SK-N-SH treated with all-trans-retinoic acid at 6 μM for 48 hours (cell line): Measurements from ENCODE around the gene EHHADH.

ENCODE experiments used
- ATAC-seq: fragments of 200-7000 bp; cut with Tn5 transposase; 3 replicates; pipeline ENCODE4 v1.9.1; 2020; ENCODE audit warnings: mild to moderate bottlenecking, moderate library complexity
- ARNTL ChIP-seq: fragments of 450-650 bp; formaldehyde crosslinking; IDR thresholded peaks from 2 replicates; pipeline ENCODE4 v1.5.0; 2020; ENCODE audit warnings: low read depth, mild to moderate bottlenecking, moderate library complexity, borderline replicate concordance
- BACH2 ChIP-seq: fragments of 250-450 bp; sonication (Bioruptor Pico); IDR thresholded peaks from 2 replicates; pipeline ENCODE4 v1.9.0; 2021; ENCODE audit warnings: mild to moderate bottlenecking, borderline replicate concordance
- CREB5 ChIP-seq: fragments of 250-450 bp; sonication (Bioruptor Pico); IDR thresholded peaks from 2 replicates; pipeline ENCODE4 v1.5.1; 2020; ENCODE audit warnings: low read depth, mild to moderate bottlenecking, moderate library complexity
- CSDC2 ChIP-seq: fragments of 250-450 bp; sonication (Bioruptor Pico); IDR thresholded peaks from 2 replicates; pipeline ENCODE4 v1.5.0; 2020; ENCODE audit warnings: mild to moderate bottlenecking, moderate library complexity
- CSRNP3 ChIP-seq: fragments of 250-450 bp; sonication (Bioruptor Pico); IDR thresholded peaks from 2 replicates; pipeline ENCODE4 v1.5.1; 2021; ENCODE audit warnings: mild to moderate bottlenecking, moderate library complexity
- ESRRG ChIP-seq: fragments of 250-450 bp; sonication (Bioruptor Pico); IDR thresholded peaks from 2 replicates; pipeline ENCODE4 v1.6.1; 2021; ENCODE audit warnings: mild to moderate bottlenecking
- GLIS3 ChIP-seq: fragments of 250-450 bp; sonication (Bioruptor Pico); IDR thresholded peaks from 2 replicates; pipeline ENCODE4 v1.5.0; 2020; ENCODE audit warnings: mild to moderate bottlenecking, moderate library complexity
- ISL1 ChIP-seq: fragments of 250-450 bp; sonication (Bioruptor Pico); IDR thresholded peaks from 2 replicates; pipeline ENCODE4 v2.1.2; 2022; ENCODE audit warnings: mild to moderate bottlenecking, moderate library complexity
- OSR1 ChIP-seq: fragments of 250-450 bp; sonication (Bioruptor Pico); IDR thresholded peaks from 2 replicates; pipeline ENCODE4 v1.8.0; 2022; ENCODE audit warnings: moderate library complexity, mild to moderate bottlenecking, inconsistent platforms
- PATZ1 ChIP-seq: fragments of 250-450 bp; sonication (Bioruptor Pico); IDR thresholded peaks from 2 replicates; pipeline ENCODE4 v1.8.0; 2020; ENCODE audit warnings: mild to moderate bottlenecking, moderate library complexity, borderline replicate concordance
- POU6F1 ChIP-seq: fragments of 250-450 bp; sonication (Bioruptor Pico); IDR thresholded peaks from 2 replicates; pipeline ENCODE4 v1.8.0; 2021; ENCODE audit warnings: low read depth, mild to moderate bottlenecking, moderate library complexity, borderline replicate concordance
- PPARA ChIP-seq: fragments of 250-450 bp; sonication (Bioruptor Pico); IDR thresholded peaks from 2 replicates; pipeline ENCODE4 v1.5.0; 2020; ENCODE audit warnings: mild to moderate bottlenecking, borderline replicate concordance
- RARB ChIP-seq: fragments of 250-450 bp; sonication (Bioruptor Pico); IDR thresholded peaks from 2 replicates; pipeline ENCODE4 v1.8.0; 2021; ENCODE audit warnings: mild to moderate bottlenecking, moderate library complexity
- SNAI2 ChIP-seq: fragments of 250-450 bp; sonication (Bioruptor Pico); IDR thresholded peaks from 2 replicates; pipeline ENCODE4 v1.5.0; 2020; ENCODE audit warnings: mild to moderate bottlenecking, moderate library complexity
- TCF4 ChIP-seq: fragments of 250-450 bp; sonication (Bioruptor Pico); IDR thresholded peaks from 2 replicates; pipeline ENCODE4 v1.8.0; 2021; ENCODE audit warnings: mild to moderate bottlenecking, moderate library complexity, borderline replicate concordance
- ZC3H10 ChIP-seq: fragments of 250-450 bp; sonication (Bioruptor Pico); IDR thresholded peaks from 2 replicates; pipeline ENCODE4 v1.5.1; 2021; ENCODE audit warnings: mild to moderate bottlenecking, moderate library complexity
- ZFP3 ChIP-seq: fragments of 250-450 bp; sonication (Bioruptor Pico); IDR thresholded peaks from 2 replicates; pipeline ENCODE4 v1.5.0; 2020; ENCODE audit warnings: mild to moderate bottlenecking, moderate library complexity
- ZFP30 ChIP-seq: fragments of 450-650 bp; formaldehyde crosslinking; IDR thresholded peaks from 2 replicates; pipeline ENCODE4 v1.5.0; 2022; ENCODE audit warnings: mild to moderate bottlenecking, moderate library complexity
- ZNF565 ChIP-seq: fragments of 450-650 bp; formaldehyde crosslinking; conservative IDR thresholded peaks from 2 replicates; pipeline ENCODE4 v1.5.0; 2020; ENCODE audit warnings: low read depth, mild to moderate bottlenecking, moderate library complexity

EHHADH gene

GRCh38 chr3:185151964-185152409 lies 101.9 kb downstream of the EHHADH start:
- no peak for ATAC-seq
- TF ChIP-seq ESRRG (CRISPR knock-in tag) (no peak), CREB5 (CRISPR knock-in tag) (no peak), POU6F1 (CRISPR knock-in tag) (no peak), ISL1 (no peak), PPARA (CRISPR knock-in tag) (no peak)

GRCh38 chr3:185151101-185151963 lies 102.5 kb downstream of the EHHADH start:
- 0 out of 2 replicates have a peak, but pooled peaks have one; percentile 17 for TF ChIP-seq ISL1
- no peak for TF ChIP-seq ZFP3 (CRISPR knock-in tag)
- no peak for TF ChIP-seq CSDC2 (CRISPR knock-in tag)
- TF ChIP-seq POU6F1 (CRISPR knock-in tag), result no peak
- TF ChIP-seq CSRNP3 (CRISPR knock-in tag), result no peak
- TF ChIP-seq ZC3H10 (CRISPR knock-in tag), result no peak
- TF ChIP-seq RARB (CRISPR knock-in tag), result no peak
- no peak for ATAC-seq

GRCh38 chr3:185150561-185150960 lies 103.3 kb downstream of the EHHADH start:
- no peak for TF ChIP-seq ARNTL (CRISPR knock-in tag)
- TF ChIP-seq GLIS3 (CRISPR knock-in tag), result no peak
- no peak for TF ChIP-seq ZFP3 (CRISPR knock-in tag)
- no peak for TF ChIP-seq BACH2 (CRISPR knock-in tag)
- no peak for TF ChIP-seq ZFP30 (CRISPR knock-in tag)
- no peak for TF ChIP-seq ZNF565 (CRISPR knock-in tag)
- TF ChIP-seq RARB (CRISPR knock-in tag), result no peak
- no peak for TF ChIP-seq ESRRG (CRISPR knock-in tag)
- no peak for TF ChIP-seq PPARA (CRISPR knock-in tag)
- TF ChIP-seq CREB5 (CRISPR knock-in tag), result no peak
- no peak for TF ChIP-seq SNAI2 (CRISPR knock-in tag)
- no peak for TF ChIP-seq ZC3H10 (CRISPR knock-in tag)
- TF ChIP-seq OSR1, result no peak
- TF ChIP-seq TCF4, result no peak
- TF ChIP-seq ISL1, result no peak
- TF ChIP-seq PATZ1 (CRISPR knock-in tag), result no peak
- ATAC-seq, result no peak
